ENCODE results near the gene DMKN.

Gene DMKN

GRCh38 chr19:35510626-35510964, 2.9 kb downstream of the DMKN start:
- H4K20me1 ChIP-seq (ENCODE audit: insufficient read depth, low read length), result no peaks in the 10 kb centered on the region
- no peaks in the 10 kb centered on the region for H3K79me2 ChIP-seq (ENCODE audit: low read length)
- H2AFZ ChIP-seq (ENCODE audit: low read depth, low read length), result no peak overlapping the region
- peak overlapping the region; percentile 76 for H3K4me3 ChIP-seq (ENCODE audit: low read length)
- H3K36me3 ChIP-seq (replicated peaks; ENCODE audit: low read depth, low read length), result no peaks in the 10 kb centered on the region
- H3K9ac ChIP-seq (ENCODE audit: low read length), result no peak overlapping the region
- TF ChIP-seq EZH2phosphoT487 (IDR thresholded peaks at IDR 0.05; ENCODE audit: low read depth), result no peak
- TF ChIP-seq, protein P1, sequence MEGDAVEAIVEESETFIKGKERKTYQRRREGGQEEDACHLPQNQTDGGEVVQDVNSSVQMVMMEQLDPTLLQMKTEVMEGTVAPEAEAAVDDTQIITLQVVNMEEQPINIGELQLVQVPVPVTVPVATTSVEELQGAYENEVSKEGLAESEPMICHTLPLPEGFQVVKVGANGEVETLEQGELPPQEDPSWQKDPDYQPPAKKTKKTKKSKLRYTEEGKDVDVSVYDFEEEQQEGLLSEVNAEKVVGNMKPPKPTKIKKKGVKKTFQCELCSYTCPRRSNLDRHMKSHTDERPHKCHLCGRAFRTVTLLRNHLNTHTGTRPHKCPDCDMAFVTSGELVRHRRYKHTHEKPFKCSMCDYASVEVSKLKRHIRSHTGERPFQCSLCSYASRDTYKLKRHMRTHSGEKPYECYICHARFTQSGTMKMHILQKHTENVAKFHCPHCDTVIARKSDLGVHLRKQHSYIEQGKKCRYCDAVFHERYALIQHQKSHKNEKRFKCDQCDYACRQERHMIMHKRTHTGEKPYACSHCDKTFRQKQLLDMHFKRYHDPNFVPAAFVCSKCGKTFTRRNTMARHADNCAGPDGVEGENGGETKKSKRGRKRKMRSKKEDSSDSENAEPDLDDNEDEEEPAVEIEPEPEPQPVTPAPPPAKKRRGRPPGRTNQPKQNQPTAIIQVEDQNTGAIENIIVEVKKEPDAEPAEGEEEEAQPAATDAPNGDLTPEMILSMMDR (IDR thresholded peaks at IDR 0.05; ENCODE audit: low read depth, low read length), result no peak
- no peaks in the 10 kb centered on the region for H3K9me3 ChIP-seq (ENCODE audit: insufficient read depth, low read length)
- no peak overlapping the region for H3K27ac ChIP-seq (ENCODE audit: low read length)
- peaks cover 55% of the 10 kb centered on the region for H3K27me3 ChIP-seq (ENCODE audit: low read depth, low read length)
- H3K4me2 ChIP-seq (ENCODE audit: low read length), result peak overlapping the region; percentile 74
- peaks cover 7% of the 10 kb centered on the region for H3K4me1 ChIP-seq (ENCODE audit: low read length)

DNA sequence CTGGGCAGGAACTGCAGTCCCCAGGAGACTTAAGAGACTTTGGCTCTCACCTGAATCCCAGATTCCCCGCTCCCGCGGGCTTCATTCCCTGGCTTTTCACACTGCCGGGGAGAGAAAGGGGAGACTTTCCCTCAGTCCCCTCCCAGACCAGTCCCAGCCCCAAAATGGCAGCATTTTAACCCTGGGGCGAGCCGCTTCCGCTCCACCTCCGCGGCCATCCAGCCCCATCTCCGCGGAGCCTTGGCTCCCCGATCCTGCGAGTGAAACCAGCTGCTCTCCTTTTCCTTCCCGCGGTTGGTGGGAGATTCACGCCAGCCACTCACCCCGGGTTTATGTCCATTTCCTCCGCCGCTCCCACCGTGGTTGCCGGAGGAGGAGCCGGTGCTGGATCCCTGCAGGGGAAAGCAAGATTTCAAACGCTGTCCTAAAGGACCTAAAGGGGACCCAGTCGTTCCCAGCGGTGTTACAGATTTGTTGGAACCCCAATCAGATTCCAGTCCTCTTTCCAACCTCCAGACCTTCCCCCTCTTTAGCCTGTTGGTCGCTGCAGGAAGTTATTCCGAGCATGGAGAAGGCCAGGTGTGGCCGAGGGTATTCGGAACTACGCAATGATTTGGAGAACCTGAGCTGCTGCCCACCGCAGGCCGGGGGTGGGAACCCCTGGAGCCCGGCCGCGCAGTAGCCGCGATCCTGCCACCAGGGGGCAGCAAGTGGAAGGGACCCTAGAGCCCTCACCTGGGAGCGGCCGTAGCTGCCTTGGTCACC, 3.4 kb downstream of the DMKN start:
- no peaks in the 10 kb centered on the region for H4K20me1 ChIP-seq (ENCODE audit: insufficient read depth, low read length)
- H3K9ac ChIP-seq (ENCODE audit: low read length), result peak overlapping the region; percentile 61
- H3K9me3 ChIP-seq (ENCODE audit: insufficient read depth, low read length), result no peaks in the 10 kb centered on the region
- no peak overlapping the region for H3K27ac ChIP-seq (ENCODE audit: low read length)
- no peaks in the 10 kb centered on the region for H3K36me3 ChIP-seq (replicated peaks; ENCODE audit: low read depth, low read length)
- TF ChIP-seq, protein P1 (IDR thresholded peaks at IDR 0.05; ENCODE audit: low read depth, low read length), result peak; percentile 98
- TF ChIP-seq EZH2phosphoT487 (IDR thresholded peaks at IDR 0.05; ENCODE audit: low read depth), result no peak
- H3K79me2 ChIP-seq (ENCODE audit: low read length), result no peaks in the 10 kb centered on the region
- H2AFZ ChIP-seq (ENCODE audit: low read depth, low read length), result peak overlapping the region; percentile 89
- peak overlapping the region; percentile 76 for H3K4me3 ChIP-seq (ENCODE audit: low read length)
- peaks cover 60% of the 10 kb centered on the region for H3K27me3 ChIP-seq (ENCODE audit: low read depth, low read length)
- peak overlapping the region; percentile 74 for H3K4me2 ChIP-seq (ENCODE audit: low read length)
- peaks cover 7% of the 10 kb centered on the region for H3K4me1 ChIP-seq (ENCODE audit: low read length)

GRCh38 chr19:35509018-35509652, 4.3 kb downstream of the DMKN start:
- peak overlapping the region; percentile 76 for H3K4me3 ChIP-seq (ENCODE audit: low read length)
- H3K36me3 ChIP-seq (replicated peaks; ENCODE audit: low read depth, low read length), result no peaks in the 10 kb centered on the region
- no peaks in the 10 kb centered on the region for H4K20me1 ChIP-seq (ENCODE audit: insufficient read depth, low read length)
- TF ChIP-seq, protein P1 (IDR thresholded peaks at IDR 0.05; ENCODE audit: low read depth, low read length), result no peak
- TF ChIP-seq EZH2phosphoT487 (IDR thresholded peaks at IDR 0.05; ENCODE audit: low read depth), result no peak
- peak overlapping the region; percentile 74 for H3K4me2 ChIP-seq (ENCODE audit: low read length)
- no peak overlapping the region for H3K27ac ChIP-seq (ENCODE audit: low read length)
- H2AFZ ChIP-seq (ENCODE audit: low read depth, low read length), result peak overlapping the region; percentile 89
- H3K9me3 ChIP-seq (ENCODE audit: insufficient read depth, low read length), result no peaks in the 10 kb centered on the region
- peak overlapping the region; percentile 61 for H3K9ac ChIP-seq (ENCODE audit: low read length)
- no peaks in the 10 kb centered on the region for H3K79me2 ChIP-seq (ENCODE audit: low read length)
- H3K4me1 ChIP-seq (ENCODE audit: low read length), result peaks cover 7% of the 10 kb centered on the region
- peaks cover 62% of the 10 kb centered on the region for H3K27me3 ChIP-seq (ENCODE audit: low read depth, low read length)

DNA sequence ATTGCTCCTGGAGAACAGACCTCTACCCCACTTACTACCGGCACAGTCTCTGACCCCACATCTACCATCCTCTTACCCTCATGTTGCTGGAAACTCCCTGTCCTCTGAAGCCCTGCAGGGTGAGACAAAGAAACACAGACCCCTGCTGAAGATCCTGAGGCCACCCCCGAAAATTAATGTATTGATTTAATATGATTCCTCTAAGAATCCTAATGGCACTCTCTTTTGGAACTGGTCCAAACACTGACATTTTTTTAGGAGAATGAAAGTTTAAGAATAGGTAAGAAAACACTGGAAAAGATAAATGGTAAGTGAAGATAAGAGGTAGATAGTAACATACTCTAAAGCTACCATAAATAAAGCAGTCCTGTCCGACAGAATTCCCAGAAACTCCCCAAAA, 5.3 kb downstream of the DMKN start:
- H3K36me3 ChIP-seq (replicated peaks; ENCODE audit: low read depth, low read length), result no peaks in the 10 kb centered on the region
- H3K9ac ChIP-seq (ENCODE audit: low read length), result no peak overlapping the region
- H2AFZ ChIP-seq (ENCODE audit: low read depth, low read length), result no peak overlapping the region
- H3K27me3 ChIP-seq (ENCODE audit: low read depth, low read length), result peaks cover 63% of the 10 kb centered on the region
- peaks cover 7% of the 10 kb centered on the region for H3K4me1 ChIP-seq (ENCODE audit: low read length)
- no peaks in the 10 kb centered on the region for H3K79me2 ChIP-seq (ENCODE audit: low read length)
- no peaks in the 10 kb centered on the region for H3K9me3 ChIP-seq (ENCODE audit: insufficient read depth, low read length)
- H3K4me2 ChIP-seq (ENCODE audit: low read length), result no peak overlapping the region
- H3K27ac ChIP-seq (ENCODE audit: low read length), result no peak overlapping the region
- TF ChIP-seq, protein P1 (IDR thresholded peaks at IDR 0.05; ENCODE audit: low read depth, low read length), result no peak
- 0 out of 2 replicates have a peak, but pooled peaks have one; percentile 61 for TF ChIP-seq EZH2phosphoT487 (IDR thresholded peaks at IDR 0.05; ENCODE audit: low read depth)
- no peaks in the 10 kb centered on the region for H4K20me1 ChIP-seq (ENCODE audit: insufficient read depth, low read length)
- no peak overlapping the region for H3K4me3 ChIP-seq (ENCODE audit: low read length)

Measured in OCI-LY3 (cell line).